ENCODE measurements around the gene ANGPTL4. TPM values are rescaled to one million over a fixed set of nuclear protein-coding genes. Genes with fewer than 3 reads are reported as not detected.

ANGPTL4 gene
- total and polyA plus RNA-seq, 2 donors (not counting 1 experiment from before 2014, with no cell fraction given): not detected

DNA sequence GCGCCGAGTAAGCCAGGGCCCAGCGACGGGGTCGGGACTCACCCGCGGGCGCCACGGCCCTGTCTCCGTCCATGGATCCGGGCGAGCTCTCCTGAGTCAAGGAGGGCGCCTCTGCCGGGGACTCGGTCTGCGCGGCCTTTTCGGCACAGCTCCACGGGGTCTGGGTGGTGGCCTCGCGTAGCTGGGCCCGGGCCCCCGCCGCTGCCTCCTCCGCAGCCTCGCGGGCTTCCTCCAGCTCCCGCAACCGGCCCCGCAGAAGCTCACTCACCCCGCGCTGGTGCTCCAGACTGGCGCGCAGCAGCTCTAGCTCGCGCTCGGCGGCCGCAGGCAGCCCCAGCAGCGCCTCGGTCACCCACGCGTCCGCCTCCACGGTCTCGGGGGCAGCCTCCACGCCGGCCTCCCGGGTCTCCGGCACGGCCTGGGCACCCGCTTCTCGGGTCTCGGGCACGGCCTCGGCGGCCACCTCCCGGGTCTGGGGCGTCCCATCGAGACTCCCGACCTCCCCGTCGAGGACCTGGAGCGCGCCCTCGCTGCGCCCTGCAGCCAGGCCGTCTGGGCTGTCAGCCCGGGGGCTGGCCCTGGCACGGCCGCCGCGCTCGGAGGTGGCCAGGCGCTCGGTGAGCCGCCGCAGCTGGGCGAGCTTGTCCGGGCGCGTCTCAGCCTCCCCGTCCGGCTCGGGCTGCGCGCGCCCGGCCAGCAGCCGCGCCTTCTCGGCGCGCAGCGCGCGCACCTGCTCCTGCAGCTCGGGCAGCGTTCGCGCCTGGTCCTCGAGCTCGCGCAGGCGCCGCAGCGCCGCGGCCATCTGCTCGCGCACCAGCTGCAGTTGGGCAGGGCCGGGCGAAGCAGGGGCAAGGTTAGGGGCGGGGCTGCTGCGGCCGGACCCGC lies 29.3 kb upstream of the ANGPTL4 start:
- peak overlapping the region; percentile 79 for H3K4me2 ChIP-seq (replicated peaks; ENCODE audit: low read depth, low read length, poor library complexity, severe bottlenecking)
- no peak for TF ChIP-seq EZH2 (IDR thresholded peaks at IDR 0.05; ENCODE audit: borderline replicate concordance, insufficient read depth, low read depth, low read length, poor library complexity, severe bottlenecking)
- TF ChIP-seq, protein P1, sequence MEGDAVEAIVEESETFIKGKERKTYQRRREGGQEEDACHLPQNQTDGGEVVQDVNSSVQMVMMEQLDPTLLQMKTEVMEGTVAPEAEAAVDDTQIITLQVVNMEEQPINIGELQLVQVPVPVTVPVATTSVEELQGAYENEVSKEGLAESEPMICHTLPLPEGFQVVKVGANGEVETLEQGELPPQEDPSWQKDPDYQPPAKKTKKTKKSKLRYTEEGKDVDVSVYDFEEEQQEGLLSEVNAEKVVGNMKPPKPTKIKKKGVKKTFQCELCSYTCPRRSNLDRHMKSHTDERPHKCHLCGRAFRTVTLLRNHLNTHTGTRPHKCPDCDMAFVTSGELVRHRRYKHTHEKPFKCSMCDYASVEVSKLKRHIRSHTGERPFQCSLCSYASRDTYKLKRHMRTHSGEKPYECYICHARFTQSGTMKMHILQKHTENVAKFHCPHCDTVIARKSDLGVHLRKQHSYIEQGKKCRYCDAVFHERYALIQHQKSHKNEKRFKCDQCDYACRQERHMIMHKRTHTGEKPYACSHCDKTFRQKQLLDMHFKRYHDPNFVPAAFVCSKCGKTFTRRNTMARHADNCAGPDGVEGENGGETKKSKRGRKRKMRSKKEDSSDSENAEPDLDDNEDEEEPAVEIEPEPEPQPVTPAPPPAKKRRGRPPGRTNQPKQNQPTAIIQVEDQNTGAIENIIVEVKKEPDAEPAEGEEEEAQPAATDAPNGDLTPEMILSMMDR (IDR thresholded peaks at IDR 0.05): no peak
- peaks cover 21% of the 10 kb centered on the region for H3K27me3 Mint-ChIP-seq
- POLR2A ChIA-PET: interaction anchor here (1.0 to 1.7 kb wide), 3 partner anchors 9 to 14 kb away, joined by 3 to 5 read pairs (median 4); partner anchors contain the start of genes NDUFA7 and RPS28
- peaks cover 5 to 16% of the 10 kb centered on the region in 2 donors for H3K4me1 ChIP-seq (ENCODE audit: control insufficient read depth in 2 of 2, insufficient read depth in 2 of 2, low read length in 2 of 2)
- peak overlapping the region; percentile 32 for H3K9ac ChIP-seq (ENCODE audit: low read length)
- CTCF ChIA-PET: interaction anchor here (1.0 to 2.1 kb wide), 4 partner anchors 13 to 24 kb away, joined by 3 to 10 read pairs (median 4); no protein-coding TSS in a partner anchor
- WGBS (ENCODE audit: insufficient coverage): 7% methylated on average over 117 of the region's 117 CpGs
- H3K79me2 ChIP-seq (ENCODE audit: control insufficient read depth, insufficient read depth, low read length): no peaks in the 10 kb centered on the region
- no peaks in the 10 kb centered on the region for H3K36me3 ChIP-seq (replicated peaks in 1 of 2; ENCODE audit: control extremely low read depth in 1 of 2, control insufficient read depth in 1 of 2, extremely low read depth in 1 of 2, insufficient read depth in 2 of 2, low read length in 1 of 2)
- peak; percentile 21 for ATAC-seq (ENCODE audit: low read depth)
- no peak for DNase-seq
- no peaks in the 10 kb centered on the region for H3K9me3 Mint-ChIP-seq (ENCODE audit: insufficient read depth)
- peak overlapping the region; percentile 34 for H3K4me3 Mint-ChIP-seq
- peak overlapping the region in 2 of 5 experiments; percentile 12 to 46 for H3K4me3 ChIP-seq (ENCODE audit: control extremely low read depth in 1 of 5, extremely low read depth in 1 of 5, insufficient read depth in 1 of 5, low read depth in 2 of 5, low read length in 4 of 5)
- peaks cover 0 to 37% (median 12%) of the 10 kb centered on the region in 4 experiments for H3K27me3 ChIP-seq (replicated peaks in 1 of 4; ENCODE audit: control extremely low read depth in 1 of 4, control insufficient read depth in 3 of 4, insufficient read depth in 4 of 4, low read length in 3 of 4)
- no peak overlapping the region for H3K27ac Mint-ChIP-seq
- peak overlapping the region; percentile 38 for H2AFZ ChIP-seq (ENCODE audit: insufficient read depth, low read depth, low read length, poor library complexity, severe bottlenecking)
- no peaks in the 10 kb centered on the region for H4K20me1 ChIP-seq (ENCODE audit: control insufficient read depth, insufficient read depth, low read length, poor library complexity, severe bottlenecking)
- H3K9me3 ChIP-seq (ENCODE audit: control extremely low read depth in 1 of 3, control insufficient read depth in 2 of 3, insufficient read depth in 1 of 3, low read length in 2 of 3): peaks cover 0 to 10% (median 0%) of the 10 kb centered on the region in 3 donors
- intact Hi-C loops (cut with micrococcal nuclease): no loop called here
- H3K27ac ChIP-seq (ENCODE audit: low read length in 2 of 2): no peak overlapping the region
- H3K4me1 Mint-ChIP-seq: peaks cover 6% of the 10 kb centered on the region

Measured in B cell (primary cell).